K562 (cell line): Measurements from ENCODE around the gene PTGES3L. TPM values are rescaled to one million over a fixed set of nuclear protein-coding genes. Genes with fewer than 3 reads are reported as not detected.

Experiments
- ATAC-seq: fragments of 200-7000 bp; cut with Tn5 transposase; 3 replicates; pipeline ENCODE4 v1.9.1; 2020; ENCODE audit warnings: moderate library complexity
- BruUV-seq: library from RNA; stranded (reverse); fragments of 400-500 nt; replicated peaks from 2 replicates; lab custom pipeline; 2021; lab: Mats Ljungman, UMichigan
- CTCF ChIA-PET: fragments of 300-600 bp; formaldehyde crosslinking; extraction: SDS; loops from one replicate; lab custom pipeline; 2021; ENCODE audit warnings: low intra/inter-chr PET ratio; lab: Yijun Ruan, JAX
- POLR2A ChIA-PET: fragments of 300-600, 350-650 bp; sonication (Branson Sonifier 250); formaldehyde crosslinking; extraction: SDS; loops from one replicate; lab custom pipeline; 2021; ENCODE audit warnings: antibody characterized with exemption, inconsistent platforms; lab: Yijun Ruan, JAX
- DNase-seq, 4 experiments: peaks; one replicate each; pipeline versions ENCODE4 v3.0.0 to v3.0.0-alpha.2; 2011 to 2018; ENCODE audit warnings: low spot score in 3 of 4, mixed read lengths in 3 of 4; ENCODE audit errors: extremely low read depth in 1 of 4
- FAIRE-seq: peaks from 2 replicates; lab custom pipeline; 2011; peaks lifted over from hg19 to GRCh38; lab: Jason Lieb, UNC
- H2AFZ ChIP-seq: 2 replicates; pipeline ENCODE4 v1.6.0; 2011; ENCODE audit warnings: low read depth, low read length, control low read depth, inconsistent platforms
- H3K27ac ChIP-seq: fragments of 200-600 bp; 3 replicates; pipeline ENCODE4 v1.8.0; 2011; ENCODE audit warnings: low read depth, mild to moderate bottlenecking, control low read depth, inconsistent platforms, low read length, moderate library complexity, mixed read lengths; ENCODE audit errors: extremely low read depth
- H3K27me3 ChIP-seq, 2 experiments: fragments of 300-600 bp in 1 of 2; 2 replicates in 1 of 2; 3 replicates in 1 of 2; pipeline versions ENCODE4 v1.6.0 to v1.8.0; 2011; ENCODE audit warnings: inconsistent platforms in 2 of 2, low read length in 2 of 2, mild to moderate bottlenecking in 1 of 2, mixed read lengths in 1 of 2, moderate library complexity in 1 of 2; ENCODE audit not compliant: control insufficient read depth in 2 of 2, insufficient read depth in 2 of 2
- H3K36me3 ChIP-seq: fragments of 300-600 bp; 3 replicates; pipeline ENCODE4 v1.8.0; 2011; ENCODE audit warnings: mild to moderate bottlenecking, low read length, inconsistent platforms; ENCODE audit not compliant: control insufficient read depth, insufficient read depth
- H3K4me1 ChIP-seq, 2 experiments: fragments of 200-600 bp in 1 of 2; replicated peaks in 1 of 2; 2 replicates in 1 of 2; 3 replicates in 1 of 2; pipeline versions ENCODE4 v1.5.1 to v1.8.0; 2011; ENCODE audit warnings: inconsistent platforms in 2 of 2, low read length in 2 of 2, mild to moderate bottlenecking in 1 of 2, mixed read lengths in 1 of 2, moderate library complexity in 1 of 2; ENCODE audit not compliant: control insufficient read depth in 2 of 2, insufficient read depth in 2 of 2
- H3K4me2 ChIP-seq: 2 replicates; pipeline ENCODE4 v1.6.1; 2011; ENCODE audit warnings: low read length, control low read depth, inconsistent platforms, mixed read lengths; ENCODE audit not compliant: insufficient read depth
- H3K4me3 ChIP-seq: fragments of 200-600 bp; sonication (generic), shearing (Covaris generic); 2 replicates; pipeline ENCODE4 v1.5.1; 2016; ENCODE audit warnings: control low read depth, inconsistent platforms
- H3K79me2 ChIP-seq: fragments of 200-600 bp; 3 replicates; pipeline ENCODE4 v1.8.0; 2011; ENCODE audit warnings: low read length, inconsistent platforms; ENCODE audit not compliant: control insufficient read depth, insufficient read depth
- H3K9ac ChIP-seq, 2 experiments: 2 replicates each; pipeline versions ENCODE4 v1.6.0 to v1.6.1; 2011; ENCODE audit warnings: low read depth in 2 of 2, low read length in 2 of 2, control low read depth in 1 of 2, inconsistent platforms in 1 of 2, mild to moderate bottlenecking in 1 of 2, mixed read lengths in 1 of 2; ENCODE audit not compliant: insufficient read depth in 1 of 2
- H3K9me1 ChIP-seq: one replicate; pipeline ENCODE4 v1.6.0; 2011; ENCODE audit warnings: inconsistent platforms, mild to moderate bottlenecking, low read length, moderate library complexity; ENCODE audit not compliant: control insufficient read depth, insufficient read depth
- H3K9me3 ChIP-seq: replicated peaks from 2 replicates; pipeline ENCODE4 v1.5.1; 2011; ENCODE audit warnings: low read depth, low read length, inconsistent platforms; ENCODE audit not compliant: control insufficient read depth, insufficient read depth
- H4K20me1 ChIP-seq: replicated peaks from 2 replicates; pipeline ENCODE4 v1.6.1; 2011; ENCODE audit warnings: low read length, inconsistent platforms, mixed read lengths; ENCODE audit not compliant: control insufficient read depth, insufficient read depth
- CEBPB ChIP-seq: fragments of 450-650 bp; IDR thresholded peaks from 2 replicates; pipeline ENCODE4 v1.6.1; 2016; ENCODE audit warnings: missing genetic modification characterization, missing compliant biosample characterization
- CUX1 ChIP-seq: fragments of 200-800 bp; sonication (Bioruptor generic); IDR thresholded peaks from 2 replicates; pipeline ENCODE4 v1.6.1; 2016; ENCODE audit warnings: missing genetic modification characterization, missing compliant biosample characterization
- DNMT1 ChIP-seq: fragments of 450-650 bp; IDR thresholded peaks from 2 replicates; pipeline ENCODE4 v1.6.1; 2016; ENCODE audit warnings: antibody characterized with exemption, mild to moderate bottlenecking
- HOXB6 ChIP-seq: fragments of 250-450 bp; sonication (Bioruptor Pico); IDR thresholded peaks from 2 replicates; pipeline ENCODE4 v1.5.1; 2022; ENCODE audit warnings: mild to moderate bottlenecking, borderline replicate concordance
- ID3 ChIP-seq, 2 experiments: fragments of 250-450 bp in 1 of 2; fragments of 450-650 bp in 1 of 2; sonication (Bioruptor Pico) in 1 of 2; IDR thresholded peaks; 2 replicates each; pipeline versions ENCODE4 v1.6.1 to v1.8.0; 2016 to 2021; ENCODE audit warnings: mild to moderate bottlenecking in 2 of 2, moderate library complexity in 2 of 2, missing compliant biosample characterization in 1 of 2, missing genetic modification characterization in 1 of 2
- JUN ChIP-seq, 2 experiments: sonication (generic) in 1 of 2; formaldehyde crosslinking in 1 of 2; IDR thresholded peaks; 2 replicates each; pipeline versions ENCODE4 v1.6.1 to v1.8.0; 2012 to 2022; ENCODE audit warnings: borderline replicate concordance in 2 of 2, mild to moderate bottlenecking in 2 of 2, improper control_type of control experiment in 1 of 2, low read depth in 1 of 2, low read length in 1 of 2, missing genetic modification reagents in 1 of 2
- RUNX1 ChIP-seq: sonication (generic); IDR thresholded peaks from 2 replicates; pipeline ENCODE4 v1.6.1; 2016; ENCODE audit warnings: antibody characterized with exemption, low read depth
- ZNF740 ChIP-seq, 3 experiments: fragments of 200-800 bp in 1 of 3; sonication (Bioruptor generic) in 1 of 3; sonication (generic) in 1 of 3; formaldehyde crosslinking in 1 of 3; IDR thresholded peaks; 2 replicates each; pipeline versions ENCODE4 v1.6.1 to v1.8.0; 2016 to 2022; ENCODE audit warnings: mild to moderate bottlenecking in 2 of 3, missing compliant biosample characterization in 2 of 3, missing genetic modification characterization in 2 of 3, missing genetic modification reagents in 1 of 3
- WGBS: fragments of 100-300 bp; shearing (Covaris generic); methylation state at CpG from one replicate; pipeline ENCODE4 v1.1.6; 2016; ENCODE audit warnings: low coverage, mixed read lengths; ENCODE audit not compliant: insufficient coverage; ENCODE audit errors: missing lambda C conversion rate; 5-methylcytosine and 5-hydroxymethylcytosine counted together
- in situ Hi-C: fragments of 300-500 bp; cut with MboI; formaldehyde crosslinking; loops from 4 replicates; pipeline ENCODE4 v1.15.0; 2018; ENCODE audit warnings: inconsistent platforms, mixed read lengths
- intact Hi-C: fragments of 100-400 bp; cut with micrococcal nuclease; formaldehyde crosslinking; loops from 2 replicates; pipeline ENCODE4 v1.14.2; 2022
- polyA plus RNA-seq, 8 experiments: library from polyadenylated mRNA; depleted of rRNA in 4 of 8; stranded (reverse) in 5 of 8; unstranded in 3 of 8; fragments of >200 nt; fragmentation: Nextera tagmentation in 2 of 8; fragmentation: Illumina TruSeq in 1 of 8; extraction: Ambion mirVana in 2 of 8; extraction: Trizol in 1 of 8; gene quantifications; 2 replicates each; pipeline versions ENCODE4 v1.2.1 to v1.2.3, GENCODE V29; 2011 to 2014; ENCODE audit warnings: inconsistent platforms in 1 of 8, missing spikeins in 1 of 8
- total RNA-seq, 7 experiments: library from RNA; depleted of rRNA in 6 of 7; stranded (reverse); fragments of >200 nt in 6 of 7; fragmentation: Illumina TruSeq in 2 of 7; extraction: Trizol in 2 of 7; gene quantifications; 2 replicates each; pipeline versions ENCODE4 v1.2.1 to v1.2.3, GENCODE V29; 2011 to 2021; ENCODE audit warnings: low replicate concordance in 1 of 7
- TF ChIP-seq, protein P1 (sequence below), 2 experiments: IDR thresholded peaks; 2 replicates each; pipeline ENCODE4 v1.6.1; 2012; ENCODE audit warnings: improper control_type of control experiment in 2 of 2, low read depth in 2 of 2, low read length in 2 of 2, borderline replicate concordance in 1 of 2

The PTGES3L gene
- total and polyA plus RNA-seq, 9 of the 15 experiments (the other 6 are each of a cell fraction or from before 2014, with no cell fraction given), result 6.0 to 16.0 (median 9.6) TPM

DNA sequence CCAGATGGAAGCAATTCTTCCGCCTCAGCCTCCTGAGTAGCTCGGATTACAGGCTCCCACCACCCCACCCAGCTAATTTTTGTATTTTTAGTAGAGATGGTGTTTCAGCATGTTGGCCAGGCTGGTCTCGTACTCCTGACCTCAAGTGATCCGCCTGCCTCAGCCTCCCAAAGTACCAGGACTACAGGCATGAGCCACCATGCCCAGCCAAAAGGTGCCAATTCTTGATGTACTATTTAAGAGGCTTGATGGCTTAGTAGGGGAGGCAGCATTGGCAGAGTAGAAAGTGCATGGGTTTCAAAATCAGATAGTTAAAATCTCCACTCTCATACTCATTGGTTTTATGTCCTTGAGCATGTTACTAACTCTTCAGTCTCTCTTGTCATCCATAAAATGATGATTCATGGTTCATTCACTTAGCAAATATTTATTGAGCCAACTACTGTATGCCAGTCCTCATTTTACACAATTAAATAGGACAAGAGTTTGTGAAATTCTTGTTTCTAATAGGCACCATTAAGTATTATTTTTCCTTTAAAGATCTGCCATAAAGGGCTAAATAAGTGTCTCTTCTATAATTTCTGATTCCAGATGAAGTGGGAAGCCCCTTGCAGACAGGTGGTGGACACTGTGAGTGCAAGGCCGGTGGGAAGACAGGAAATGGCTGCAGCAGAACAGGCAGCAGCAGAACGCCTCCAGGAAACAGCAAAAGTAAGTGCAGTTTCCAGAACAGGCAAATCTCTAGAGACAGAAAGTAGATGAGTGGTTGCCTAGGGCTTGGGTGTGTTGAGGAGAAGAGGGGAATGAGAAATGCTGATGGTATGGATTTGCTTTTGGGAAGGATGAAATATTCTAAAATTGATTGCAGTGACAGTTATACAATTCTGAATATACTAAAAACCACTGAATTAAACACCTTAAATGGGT lies 10.1 kb upstream of the PTGES3L start:
- 94% methylated on average over 6 of the region's 6 CpGs for WGBS
- Histone ChIP-seq H3K9ac (no peak overlapping the region), H3K4me1 (0 out of 5 replicates have a peak, but pooled peaks cover 0 to 2% of the 10 kb centered on the region in 2 experiments), H3K27me3 (no peaks in the 10 kb centered on the region), H3K36me3 (peaks cover 91% of the 10 kb centered on the region), H2AFZ (no peak overlapping the region), H3K27ac (no peak overlapping the region), H3K4me2 (no peak overlapping the region), H4K20me1 (no peaks in the 10 kb centered on the region), H3K9me1 (no peaks in the 10 kb centered on the region), H3K9me3 (no peaks in the 10 kb centered on the region), H3K79me2 (peaks cover 4% of the 10 kb centered on the region), H3K4me3 (no peak overlapping the region)
- FAIRE-seq (no peak), DNase-seq (no peak), ATAC-seq (no peak)
- ChIA-PET CTCF (no interaction called here), POLR2A (interaction anchor here (1.8 kb wide), 1 partner anchor 19 kb away, joined by 3 read pairs; no protein-coding TSS in a partner anchor)
- in situ Hi-C loops (no loop called here), intact Hi-C loops (no loop called here)
- BruUV-seq, result no TSS peak
- TF ChIP-seq CEBPB (tag) (no peak), JUN (IDR thresholded peaks at IDR 0.05; ENCODE audit: borderline replicate concordance, low read depth, low read length) (no peak), JUN (CRISPR knock-in tag; IDR thresholded peaks at IDR 0.05; ENCODE audit: borderline replicate concordance) (no peak), ID3 (CRISPR knock-in tag; IDR thresholded peaks at IDR 0.05) (no peak), ID3 (tag; IDR thresholded peaks at IDR 0.05) (no peak), CUX1 (CRISPR knock-in tag) (no peak), RUNX1 (no peak), ZNF740 (CRISPR knock-in tag; IDR thresholded peaks at IDR 0.05) (no peak), ZNF740 (tag; IDR thresholded peaks at IDR 0.05) (no peak), HOXB6 (CRISPR knock-in tag) (no peak), DNMT1 (no peak)
- TF ChIP-seq, protein P1, sequence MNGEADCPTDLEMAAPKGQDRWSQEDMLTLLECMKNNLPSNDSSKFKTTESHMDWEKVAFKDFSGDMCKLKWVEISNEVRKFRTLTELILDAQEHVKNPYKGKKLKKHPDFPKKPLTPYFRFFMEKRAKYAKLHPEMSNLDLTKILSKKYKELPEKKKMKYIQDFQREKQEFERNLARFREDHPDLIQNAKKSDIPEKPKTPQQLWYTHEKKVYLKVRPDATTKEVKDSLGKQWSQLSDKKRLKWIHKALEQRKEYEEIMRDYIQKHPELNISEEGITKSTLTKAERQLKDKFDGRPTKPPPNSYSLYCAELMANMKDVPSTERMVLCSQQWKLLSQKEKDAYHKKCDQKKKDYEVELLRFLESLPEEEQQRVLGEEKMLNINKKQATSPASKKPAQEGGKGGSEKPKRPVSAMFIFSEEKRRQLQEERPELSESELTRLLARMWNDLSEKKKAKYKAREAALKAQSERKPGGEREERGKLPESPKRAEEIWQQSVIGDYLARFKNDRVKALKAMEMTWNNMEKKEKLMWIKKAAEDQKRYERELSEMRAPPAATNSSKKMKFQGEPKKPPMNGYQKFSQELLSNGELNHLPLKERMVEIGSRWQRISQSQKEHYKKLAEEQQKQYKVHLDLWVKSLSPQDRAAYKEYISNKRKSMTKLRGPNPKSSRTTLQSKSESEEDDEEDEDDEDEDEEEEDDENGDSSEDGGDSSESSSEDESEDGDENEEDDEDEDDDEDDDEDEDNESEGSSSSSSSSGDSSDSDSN (IDR thresholded peaks at IDR 0.05; ENCODE audit: borderline replicate concordance in 1 of 2, low read depth in 2 of 2, low read length in 2 of 2), result no peak
